Lower leg skin (tissue), 4 donors: ENCODE data around the gene ZSWIM6. TPM values are rescaled to one million over a fixed set of nuclear protein-coding genes. Genes with fewer than 3 reads are reported as not detected.
"Not testable (repeated sequence)": the region's sequence is repeated elsewhere in the genome, so short reads cannot be mapped to it uniquely, and the experiment has no call there.

Experiments used
- DNase-seq, 2 donors: peaks; one replicate each; pipeline ENCODE4 v3.0.0-alpha.2; 2019; ENCODE audit warnings: low spot score in 2 of 2
- H3K4me3 ChIP-seq: fragments of 200-600 bp; sonication (generic); 2 replicates; pipeline ENCODE4 v1.5.1; 2017; ENCODE audit warnings: mild to moderate bottlenecking, low read depth; ENCODE audit not compliant: poor library complexity, severe bottlenecking
- CTCF ChIP-seq, 3 donors: fragments of 450-650 bp; IDR thresholded peaks; one replicate each; pipeline ENCODE4 v1.5.1; 2016; ENCODE audit warnings: antibody characterized with exemption in 3 of 3, mild to moderate bottlenecking in 3 of 3, moderate library complexity in 2 of 3
- POLR2A ChIP-seq, 2 donors: fragments of 450-650 bp; IDR thresholded peaks; one replicate each; pipeline ENCODE4 v1.6.1; 2016 to 2017; ENCODE audit warnings: antibody characterized with exemption in 2 of 2, mild to moderate bottlenecking in 1 of 2, moderate library complexity in 1 of 2
- WGBS, 2 donors: methylation state at CpG; one replicate each; pipeline ENCODE4 v1.1.5; 2018; 5-methylcytosine and 5-hydroxymethylcytosine counted together
- intact Hi-C: fragments of 100-400 bp; cut with DNase I; formaldehyde crosslinking; loops from one replicate; pipeline ENCODE4 v1.15.0; 2023; ENCODE audit warnings: low total_unique reads
- total RNA-seq, 4 donors: library from RNA; depleted of rRNA; stranded (reverse); fragments of >200 nt; gene quantifications; one replicate each; pipeline ENCODE4 v1.1.0, GENCODE V29; 2016

Gene ZSWIM6
- total RNA-seq, 4 donors from 2014 or later = 7.1 to 8.7 (median 8.1) TPM

DNA sequence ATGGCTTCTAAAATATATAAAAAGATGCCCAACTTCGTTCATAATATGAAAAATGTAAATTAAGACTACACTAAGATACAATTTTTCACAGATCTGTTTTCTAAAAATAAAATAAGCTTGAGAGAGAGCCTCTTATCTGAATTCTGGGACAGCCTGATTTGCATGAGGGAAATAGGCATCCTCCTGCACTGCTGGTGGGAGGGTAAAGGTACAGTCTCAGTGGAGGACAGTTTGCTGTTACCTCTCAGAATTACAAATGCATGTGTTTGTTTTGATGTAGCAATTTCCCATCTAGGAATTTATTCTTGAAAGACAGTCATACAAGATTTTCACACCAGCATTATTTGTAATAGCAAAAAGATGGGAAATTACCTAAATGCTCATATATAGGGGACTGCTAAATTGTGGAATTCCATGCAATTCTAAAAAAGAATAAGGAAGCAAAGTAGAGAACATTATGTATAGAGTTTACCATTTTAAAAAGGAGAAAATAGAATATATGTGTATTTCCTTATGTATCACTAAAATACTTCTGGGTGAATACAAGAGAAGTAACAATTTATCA lies 75.7 kb downstream of the ZSWIM6 start:
- DNase-seq = no peak
- intact Hi-C loops = loop anchor here (10.0 kb wide), 1 partner anchor 73 kb away; the partner anchor contains the start of gene ZSWIM6
- no peak overlapping the region for H3K4me3 ChIP-seq
- TF ChIP-seq CTCF (IDR thresholded peaks at IDR 0.05) (no peak), POLR2A (IDR thresholded peaks at IDR 0.05) (no peak)
- 59 to 71% methylated on average over 1 of the region's 1 CpG for WGBS, 2 donors

GRCh38 chr5:61408476-61409168 lies 76.6 kb downstream of the ZSWIM6 start:
- TF ChIP-seq CTCF (IDR thresholded peaks at IDR 0.05) (peak in 1 of 3 donors; percentile 17), POLR2A (IDR thresholded peaks at IDR 0.05) (no peak)
- 1% methylated on average over 28 of the region's 28 CpGs for WGBS, 2 donors
- H3K4me3 ChIP-seq = no peak overlapping the region
- DNase-seq = peak; percentile 99 to 100
- intact Hi-C loops = loop anchor here (10.0 kb wide), 1 partner anchor 74 kb away; the partner anchor contains the start of gene ZSWIM6

DNA sequence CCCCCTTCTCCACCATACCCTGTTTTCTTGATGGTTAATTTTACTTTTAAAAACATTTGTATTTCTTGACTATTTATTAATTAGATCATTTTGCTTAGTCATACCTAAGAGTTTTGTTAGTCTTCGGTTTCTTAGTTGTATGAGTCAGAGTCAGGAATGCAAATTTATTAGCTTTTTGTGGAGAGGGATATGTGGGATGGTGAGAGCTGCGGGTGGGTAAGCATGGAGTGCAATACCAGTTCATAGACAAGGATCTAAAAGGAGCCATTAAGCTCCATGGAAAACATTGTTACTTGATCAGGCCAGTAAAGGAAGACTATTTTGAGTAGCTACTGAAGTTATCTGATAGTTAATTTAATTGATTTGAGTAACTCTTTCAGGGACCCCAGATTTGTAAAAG lies 77.5 kb downstream of the ZSWIM6 start:
- WGBS, 2 donors = 8 to 12% methylated on average over 2 of the region's 2 CpGs
- intact Hi-C loops = loop anchor here (10.0 kb wide), 1 partner anchor 75 kb away; the partner anchor contains the start of gene ZSWIM6
- H3K4me3 ChIP-seq = no peak overlapping the region

DNA sequence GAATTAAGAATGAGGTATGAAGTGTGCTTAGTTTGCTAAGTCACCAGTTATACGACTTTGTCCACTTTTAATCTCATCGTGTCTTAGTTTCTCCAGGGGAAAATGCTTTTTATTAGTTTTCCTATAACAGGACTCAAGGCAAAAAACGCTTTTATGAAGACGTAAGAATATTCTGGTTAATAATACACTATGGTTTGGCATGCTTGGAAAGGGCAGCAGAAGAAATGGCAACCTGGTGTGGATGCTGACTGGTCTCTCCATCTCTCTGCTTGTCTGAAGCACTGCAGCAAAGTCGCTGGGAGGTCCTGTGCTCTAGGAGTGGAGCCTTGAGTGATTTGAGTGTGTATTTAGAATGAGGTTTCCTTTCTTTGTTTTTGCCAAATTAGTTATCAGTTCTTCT lies 78.8 kb downstream of the ZSWIM6 start:
- intact Hi-C loops = no loop called here
- DNase-seq = no peak
- no peak overlapping the region for H3K4me3 ChIP-seq
- TF ChIP-seq POLR2A (IDR thresholded peaks at IDR 0.05) (no peak), CTCF (IDR thresholded peaks at IDR 0.05) (no peak)
- WGBS, 2 donors = 93 to 96% methylated on average over 5 of the region's 5 CpGs

More for the DNA sequence above, 77.5 kb downstream of the ZSWIM6 start:
- no peak for DNase-seq
- TF ChIP-seq CTCF (IDR thresholded peaks at IDR 0.05) (no peak), POLR2A (IDR thresholded peaks at IDR 0.05) (no peak)

- WGBS, 2 donors = 91 to 93% methylated on average over 2 of the region's 2 CpGs
- no peak overlapping the region for H3K4me3 ChIP-seq
- TF ChIP-seq CTCF (IDR thresholded peaks at IDR 0.05) (no peak), POLR2A (IDR thresholded peaks at IDR 0.05) (no peak)
- DNase-seq = no peak
- intact Hi-C loops = no loop called here
Observed at GRCh38 chr5:61412361-61412760, 80.3 kb downstream of the ZSWIM6 start.

DNA sequence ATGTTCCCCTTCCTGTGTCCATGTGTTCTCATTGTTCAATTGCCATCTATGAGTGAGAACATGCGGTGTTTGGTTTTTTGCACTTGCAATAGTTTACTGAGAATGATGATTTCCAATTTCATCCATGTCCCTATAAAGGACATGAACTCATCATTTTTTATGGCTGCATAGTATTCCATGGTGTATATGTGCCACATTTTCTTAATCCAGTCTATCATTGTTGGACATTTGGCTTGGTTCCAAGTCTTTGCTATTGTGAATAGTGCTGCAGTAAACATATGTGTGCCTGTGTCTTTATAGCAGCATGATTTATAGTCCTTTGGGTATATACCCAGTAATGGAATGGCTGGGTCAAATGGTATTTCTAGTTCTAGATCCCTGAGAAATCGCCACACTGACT lies 81.1 kb downstream of the ZSWIM6 start:
- H3K4me3 ChIP-seq, intact Hi-C loops: not testable (repeated sequence)
- WGBS, 2 donors = 92 to 100% methylated on average over 2 of the region's 2 CpGs

More for the DNA sequence above, 81.1 kb downstream of the ZSWIM6 start:
- DNase-seq = not testable (repeated sequence)
